ENCODE data around the gene MBD3L1.

Gene MBD3L1

DNA sequence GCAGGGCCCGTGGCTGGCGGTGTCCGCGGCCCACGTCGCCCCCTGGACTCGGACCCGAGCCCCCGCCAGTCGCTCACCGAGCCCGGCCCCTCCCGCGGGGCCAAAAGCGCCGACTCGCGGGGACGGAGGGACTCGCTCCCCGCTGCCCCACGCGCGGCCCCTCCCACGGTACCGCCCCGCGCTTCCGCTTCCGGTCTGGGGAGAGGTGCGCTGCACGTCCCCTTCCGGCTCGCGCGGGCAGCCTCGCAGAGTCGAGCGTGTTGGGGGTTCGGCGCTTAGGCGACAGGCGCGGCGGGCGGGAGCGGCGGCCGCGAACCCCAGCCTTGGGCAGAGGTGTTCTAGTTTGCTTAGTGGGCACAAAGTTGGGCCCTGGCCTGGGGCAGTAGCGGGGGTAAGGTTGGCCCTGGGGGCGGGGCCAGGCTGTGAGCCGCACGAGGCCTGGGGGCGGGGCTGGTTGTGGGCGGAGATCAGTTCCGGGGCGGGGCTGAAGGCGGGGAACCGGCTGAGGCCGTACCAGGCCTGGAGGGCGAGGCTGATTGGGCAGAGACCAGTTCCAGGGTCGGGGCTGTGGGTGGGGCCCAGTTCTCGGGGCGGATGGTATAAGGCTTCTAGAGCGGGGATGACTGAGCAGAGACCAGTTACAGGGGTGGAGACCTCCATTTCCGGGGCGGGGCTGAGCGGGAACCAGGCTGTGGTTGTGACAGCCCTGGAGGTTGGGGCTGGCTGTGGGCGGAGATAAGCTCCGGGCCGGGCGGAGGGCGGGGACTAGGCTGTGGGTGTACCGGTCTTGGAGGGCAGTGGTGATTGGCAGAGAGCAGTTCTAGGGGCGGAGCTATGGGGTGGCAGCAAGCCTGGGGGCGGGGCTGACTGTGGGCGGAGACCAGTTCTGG, at the start of gene MBD3L1, which contains the start of gene ZNF558:
TSS of gene MBD3L1 (plus strand) at position 246 of the 890 bp plus-strand sequence. CDS start 10,302 bp downstream, outside the sequence.
TSS of gene ZNF558 (minus strand) at position 173 of the 890 bp plus-strand sequence. CDS start 9,645 bp downstream, outside the sequence.
- DNase-seq, result peak; percentile 99

- DNase-seq, result no peak
Observed at GRCh38 chr19:8794823-8795222, 37.4 kb upstream of the MBD3L1 start.

GRCh38 chr19:8806661-8807060, 25.5 kb upstream of the MBD3L1 start:
- DNase-seq, result no peak

GRCh38 chr19:8811315-8812172, 20.6 kb upstream of the MBD3L1 start:
- no peak for DNase-seq

- no peak for DNase-seq
Observed at GRCh38 chr19:8814176-8814575, 18.0 kb upstream of the MBD3L1 start.

- DNase-seq, result no peak
Observed at GRCh38 chr19:8815780-8816179, 16.4 kb upstream of the MBD3L1 start.

GRCh38 chr19:8820234-8820633, 11.9 kb upstream of the MBD3L1 start:
- no peak for DNase-seq

DNA sequence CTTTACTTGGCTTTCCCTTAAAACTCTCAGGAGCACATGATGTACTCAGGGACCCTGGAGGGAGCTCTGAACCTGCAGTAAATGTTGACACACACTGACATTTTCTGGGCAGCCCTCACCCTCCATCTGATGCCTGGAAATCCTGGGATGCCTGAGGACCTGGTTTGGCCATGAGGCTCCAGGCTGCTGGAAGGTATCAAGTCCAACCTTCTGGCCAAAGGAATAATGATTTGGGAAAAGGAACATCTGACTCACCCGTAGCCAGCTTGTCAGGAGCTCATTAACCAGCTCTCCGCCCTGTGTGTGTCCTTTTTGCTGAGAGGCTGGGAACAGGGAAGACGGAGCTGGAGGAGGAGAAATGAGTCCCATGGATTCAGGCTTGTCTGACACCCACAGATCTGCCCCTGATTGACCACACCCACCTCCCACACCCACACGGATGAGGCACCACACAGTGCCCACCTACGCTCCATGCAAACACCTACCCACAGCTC, 10.4 kb upstream of the MBD3L1 start:
- no peak for DNase-seq

- no peak for DNase-seq
Observed at GRCh38 chr19:8826371-8826770, 5.8 kb upstream of the MBD3L1 start.

DNA sequence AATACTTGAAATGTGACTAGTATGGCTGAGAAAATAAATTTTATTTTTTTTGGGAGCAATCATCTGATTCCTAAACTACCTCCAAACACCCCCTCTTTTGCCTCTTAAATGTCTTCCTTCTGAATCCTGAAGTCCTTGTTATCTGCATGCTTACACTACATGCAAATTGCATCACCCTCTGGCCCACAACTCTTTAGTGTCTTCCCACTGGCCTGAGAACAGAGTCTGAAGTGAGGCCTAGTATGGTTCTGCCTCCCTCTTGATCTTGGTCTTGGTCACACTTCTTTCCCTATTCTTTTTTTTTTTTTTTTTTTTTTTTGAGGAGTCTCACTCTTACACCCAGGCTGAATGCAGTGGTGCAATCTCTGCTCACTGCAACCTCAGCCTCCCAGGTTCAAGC, 4.9 kb upstream of the MBD3L1 start:
- DNase-seq, result no peak

- DNase-seq, result no peak
Observed at GRCh38 chr19:8831373-8831772, 804 bp upstream of the MBD3L1 start.

DNA sequence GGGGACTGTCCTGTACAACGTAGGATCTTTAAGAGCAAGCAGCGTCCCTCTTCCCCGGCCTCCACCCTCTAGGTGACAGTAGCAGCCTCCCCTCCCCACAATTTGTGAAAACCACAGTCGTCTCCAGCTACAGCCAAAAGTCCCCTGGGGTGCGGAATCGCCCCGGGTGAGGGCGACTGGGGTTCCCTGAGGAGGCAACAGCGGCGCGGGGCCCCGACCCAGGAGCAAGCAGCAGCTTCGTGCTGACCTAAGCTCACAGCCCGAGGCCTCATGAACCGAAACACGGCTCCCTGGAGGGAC, 395 bp upstream of the MBD3L1 start:
- DNase-seq, result no peak

DNA sequence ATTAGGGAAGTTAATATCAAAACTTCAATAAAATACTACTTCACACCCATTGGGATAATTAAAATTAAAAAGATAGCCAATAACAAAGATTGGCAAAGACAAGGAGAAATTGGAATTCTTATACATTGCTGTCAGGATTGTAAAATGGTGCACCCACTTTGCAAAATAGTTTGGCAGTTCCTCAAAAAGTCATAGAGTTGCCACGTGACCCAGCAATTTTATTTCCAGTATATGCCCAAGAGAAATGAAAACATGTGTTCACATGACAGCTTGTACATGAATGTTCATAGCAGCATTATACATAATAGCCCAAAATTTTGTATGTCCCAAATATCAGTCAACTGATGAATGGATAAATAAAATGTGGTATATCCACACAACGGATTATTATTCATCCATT, 3.3 kb downstream of the MBD3L1 start:
- DNase-seq, result no peak

- DNase-seq, result no peak
Observed at GRCh38 chr19:8835877-8836276, 3.7 kb downstream of the MBD3L1 start.

GRCh38 chr19:8840708-8841107, 8.5 kb downstream of the MBD3L1 start:
- no peak for DNase-seq

DNA sequence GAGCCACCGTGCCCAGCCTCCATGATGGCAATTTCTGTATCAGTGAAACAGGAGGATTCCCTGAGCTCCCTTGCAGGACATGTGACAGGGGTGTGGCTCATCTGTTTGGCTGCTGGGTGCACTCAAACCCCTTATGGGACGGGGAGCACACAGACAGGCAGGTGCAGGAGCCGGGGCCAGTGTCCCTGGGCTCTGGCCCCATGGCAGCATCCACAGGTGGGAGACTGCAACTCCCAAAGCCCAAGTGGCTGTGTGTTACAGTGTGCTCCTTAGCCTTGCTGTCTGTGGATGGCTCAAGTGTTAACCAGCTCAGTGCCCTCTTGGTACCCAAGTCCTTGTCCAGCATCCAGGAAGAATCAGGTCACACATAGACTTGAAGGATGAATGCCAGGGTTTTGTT, 14.6 kb downstream of the MBD3L1 start:
- no peak for DNase-seq

GRCh38 chr19:8849232-8849631, 17.1 kb downstream of the MBD3L1 start:
- no peak for DNase-seq

- DNase-seq, result no peak
Observed at GRCh38 chr19:8850488-8850887, 18.3 kb downstream of the MBD3L1 start.

DNA sequence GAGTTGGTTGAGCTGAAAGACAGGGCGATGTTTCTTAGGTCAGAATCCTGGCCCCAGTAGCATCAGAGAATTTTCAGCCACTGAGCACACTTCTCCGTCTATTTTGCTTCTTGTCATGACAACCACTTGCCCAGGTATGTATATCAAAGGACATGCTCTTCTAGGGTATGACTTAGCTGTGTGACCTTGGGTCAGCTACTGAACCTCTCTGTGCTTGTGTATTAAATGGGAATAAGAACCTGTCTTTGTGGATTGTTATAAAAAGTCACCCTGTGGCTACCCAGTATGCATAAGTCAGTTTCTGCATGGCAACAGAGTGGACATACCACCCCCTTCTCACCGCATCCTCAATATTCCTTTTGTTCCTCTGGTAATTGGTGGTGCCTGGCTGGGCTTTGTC, 26.1 kb downstream of the MBD3L1 start:
- no peak for DNase-seq

DNA sequence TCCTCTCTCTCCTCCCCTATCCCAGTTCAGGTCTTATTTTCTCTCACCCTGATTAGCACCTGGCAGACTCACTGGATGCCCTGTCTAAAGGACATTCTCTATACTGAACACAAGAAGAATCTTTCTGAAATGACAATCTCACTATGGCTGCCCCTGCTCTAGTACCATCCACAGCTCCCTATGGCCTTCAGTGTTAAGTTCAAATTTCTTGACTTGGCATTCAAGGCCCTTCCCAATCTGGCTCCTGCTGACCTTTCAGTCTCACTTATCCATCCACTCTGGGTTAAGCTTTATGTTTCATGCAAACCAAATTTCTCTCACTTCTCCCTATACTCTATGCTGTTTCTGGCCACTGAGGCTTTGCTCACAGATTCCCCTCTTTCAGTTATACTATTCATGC, 34.2 kb downstream of the MBD3L1 start:
- no peak for DNase-seq

GRCh38 chr19:8877854-8878705, 45.9 kb downstream of the MBD3L1 start:
- no peak for DNase-seq

DNA sequence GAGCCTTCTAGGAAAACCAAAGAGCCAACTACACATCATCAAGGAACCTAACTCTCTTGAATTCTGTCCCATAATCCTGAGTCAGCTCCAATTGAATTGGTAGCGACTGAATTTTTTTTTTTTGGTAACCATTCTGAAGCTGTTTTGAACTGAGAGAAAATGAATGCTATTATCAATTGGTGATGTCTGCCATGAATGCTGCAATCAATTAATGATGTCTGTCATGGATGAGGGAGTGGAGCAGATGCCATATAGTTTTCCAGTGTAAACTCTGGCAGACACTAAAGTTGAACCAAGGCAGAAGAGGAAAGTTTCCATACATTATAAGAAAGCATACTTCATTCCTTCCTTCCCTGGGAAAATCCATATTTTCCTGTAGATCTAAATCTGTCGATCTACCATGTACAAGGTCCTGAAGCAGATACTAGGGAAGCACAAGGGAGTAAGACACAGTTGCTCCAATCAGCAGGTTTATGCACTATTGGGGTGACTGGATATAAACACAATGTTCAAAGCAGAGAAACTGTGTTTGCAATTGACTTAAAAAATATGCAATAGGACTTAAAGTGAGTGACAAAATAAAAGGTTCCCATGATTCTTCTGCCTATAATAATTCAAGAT, 48.8 kb downstream of the MBD3L1 start:
- DNase-seq, result no peak
